ENCODE measurements around the gene UBE2G2.

Gene UBE2G2

GRCh38 chr21:44735821-44736220 lies 65.8 kb downstream of the UBE2G2 start:
- TF ChIP-seq TAF1 (IDR thresholded peaks at IDR 0.05; ENCODE audit: borderline replicate concordance, insufficient read depth, low read length) (no peak), SIN3A (IDR thresholded peaks at IDR 0.05; ENCODE audit: borderline replicate concordance, insufficient read depth, low read length) (no peak), POLR2AphosphoS5 (IDR thresholded peaks at IDR 0.05; ENCODE audit: low read depth, low read length) (no peak), FOXP2 (optimal IDR thresholded peaks at IDR 0.05; ENCODE audit: borderline replicate concordance, extremely low read depth, extremely low read length, insufficient read depth) (no peak), REST (IDR thresholded peaks at IDR 0.05; ENCODE audit: insufficient read depth in 1 of 2, low read depth in 2 of 2, low read length in 2 of 2) (no peak)

GRCh38 chr21:44734841-44735240 lies 66.8 kb downstream of the UBE2G2 start:
- TF ChIP-seq SIN3A (IDR thresholded peaks at IDR 0.05; ENCODE audit: borderline replicate concordance, insufficient read depth, low read length) (no peak), TAF1 (IDR thresholded peaks at IDR 0.05; ENCODE audit: borderline replicate concordance, insufficient read depth, low read length) (no peak), POLR2AphosphoS5 (IDR thresholded peaks at IDR 0.05; ENCODE audit: low read depth, low read length) (no peak), REST (IDR thresholded peaks at IDR 0.05; ENCODE audit: insufficient read depth in 1 of 2, low read depth in 2 of 2, low read length in 2 of 2) (no peak), FOXP2 (optimal IDR thresholded peaks at IDR 0.05; ENCODE audit: borderline replicate concordance, extremely low read depth, extremely low read length, insufficient read depth) (no peak)

DNA sequence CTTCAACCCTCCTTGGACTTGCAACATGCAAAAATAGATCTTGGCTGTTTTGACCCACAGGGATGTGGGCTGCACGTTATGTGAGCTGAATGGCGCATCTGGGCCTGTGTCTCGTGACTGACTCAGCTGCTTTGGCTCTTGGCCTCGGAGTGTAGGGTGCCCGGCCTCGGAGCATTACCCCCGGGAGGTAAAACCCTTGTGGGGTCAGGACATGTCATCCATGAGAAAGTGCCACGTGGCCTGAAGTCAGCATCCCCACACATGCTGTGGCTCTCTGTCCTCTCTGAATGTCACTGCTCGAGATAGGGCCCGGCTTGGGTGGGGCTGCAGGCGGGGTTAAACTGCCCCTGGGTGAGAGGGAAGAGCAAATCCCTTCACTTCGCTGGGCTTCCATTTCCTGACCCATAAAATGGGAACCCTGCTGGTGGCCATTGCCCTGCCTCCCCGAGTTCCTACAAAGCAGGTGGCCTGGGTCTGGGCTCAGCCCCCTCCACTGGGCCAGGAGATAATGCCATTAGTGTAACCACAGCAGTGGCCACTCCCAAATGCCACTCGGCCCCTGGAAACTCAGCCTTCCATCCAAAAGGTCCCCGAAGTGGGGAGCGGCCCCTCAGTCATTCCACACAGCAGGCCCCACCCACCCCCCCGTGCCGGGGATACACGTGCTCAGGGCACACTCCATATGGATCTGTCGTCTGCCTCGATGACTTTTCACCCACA lies 67.4 kb downstream of the UBE2G2 start:
- TF ChIP-seq POLR2AphosphoS5 (IDR thresholded peaks at IDR 0.05; ENCODE audit: low read depth, low read length), result no peak
- TF ChIP-seq REST (IDR thresholded peaks at IDR 0.05; ENCODE audit: insufficient read depth in 1 of 2, low read depth in 2 of 2, low read length in 2 of 2), result no peak
- TF ChIP-seq FOXP2 (optimal IDR thresholded peaks at IDR 0.05; ENCODE audit: borderline replicate concordance, extremely low read depth, extremely low read length, insufficient read depth), result no peak
- no peak for TF ChIP-seq TAF1 (IDR thresholded peaks at IDR 0.05; ENCODE audit: borderline replicate concordance, insufficient read depth, low read length)
- TF ChIP-seq SIN3A (IDR thresholded peaks at IDR 0.05; ENCODE audit: borderline replicate concordance, insufficient read depth, low read length), result no peak

DNA sequence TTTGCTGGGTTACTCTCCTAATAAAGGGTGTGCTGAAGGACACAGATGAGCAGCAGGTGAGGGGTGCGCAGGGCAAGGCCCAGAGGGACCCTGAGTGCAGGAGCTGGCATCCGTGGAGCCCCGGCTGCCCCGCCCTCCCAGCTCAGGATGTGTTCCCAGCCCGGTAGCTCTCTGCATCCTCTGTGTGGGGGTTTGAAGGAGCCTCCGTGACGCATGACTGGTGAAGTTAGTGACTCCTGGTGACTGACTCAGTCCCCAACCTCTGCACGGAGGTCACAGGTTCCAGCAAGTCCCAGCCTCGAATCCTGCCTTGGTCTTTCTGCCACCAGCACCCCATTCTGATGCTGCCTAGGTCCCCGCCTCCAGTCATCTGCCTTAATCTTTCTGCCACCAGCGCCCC lies 68.7 kb downstream of the UBE2G2 start:
- TF ChIP-seq FOXP2 (optimal IDR thresholded peaks at IDR 0.05; ENCODE audit: borderline replicate concordance, extremely low read depth, extremely low read length, insufficient read depth) (no peak), TAF1 (IDR thresholded peaks at IDR 0.05; ENCODE audit: borderline replicate concordance, insufficient read depth, low read length) (no peak), REST (IDR thresholded peaks at IDR 0.05; ENCODE audit: insufficient read depth in 1 of 2, low read depth in 2 of 2, low read length in 2 of 2) (no peak), POLR2AphosphoS5 (IDR thresholded peaks at IDR 0.05; ENCODE audit: low read depth, low read length) (no peak), SIN3A (IDR thresholded peaks at IDR 0.05; ENCODE audit: borderline replicate concordance, insufficient read depth, low read length) (no peak)
